Liver (tissue), 3 donors: Measurements from ENCODE around the gene NCR2.

Source experiments
- CTCF ChIP-seq: fragments of 150-350 bp; IDR thresholded peaks from 2 replicates; pipeline ENCODE4 v1.5.1; 2017; ENCODE audit warnings: improper control_type of control experiment, low read depth, low read length; ENCODE audit not compliant: missing input control
- GABPA ChIP-seq, 2 donors: IDR thresholded peaks in 1 of 2; conservative IDR thresholded peaks in 1 of 2; 2 replicates each; pipeline ENCODE4 v1.6.1; 2016; ENCODE audit warnings: antibody characterized with exemption in 2 of 2, mild to moderate bottlenecking in 1 of 2, moderate library complexity in 1 of 2
- HNF4A ChIP-seq, 2 donors: conservative IDR thresholded peaks; 2 replicates each; pipeline ENCODE4 v1.6.1; 2016; ENCODE audit warnings: antibody characterized with exemption in 2 of 2, mild to moderate bottlenecking in 2 of 2
- JUND ChIP-seq, 2 donors: IDR thresholded peaks; 2 replicates each; pipeline ENCODE4 v1.6.1; 2016; ENCODE audit warnings: antibody characterized with exemption in 2 of 2
- RAD21 ChIP-seq, 2 donors: IDR thresholded peaks; 2 replicates each; pipeline ENCODE4 v1.6.1; 2016; ENCODE audit warnings: antibody characterized with exemption in 2 of 2, mild to moderate bottlenecking in 2 of 2
- RXRA ChIP-seq, 2 donors: IDR thresholded peaks; 2 replicates each; pipeline ENCODE4 v1.6.1; 2017 to 2018; ENCODE audit warnings: antibody characterized with exemption in 2 of 2, mild to moderate bottlenecking in 1 of 2
- TAF1 ChIP-seq: conservative IDR thresholded peaks from 2 replicates; pipeline ENCODE4 v1.6.1; 2016; ENCODE audit warnings: antibody characterized with exemption, mild to moderate bottlenecking
- YY1 ChIP-seq: IDR thresholded peaks from 2 replicates; pipeline ENCODE4 v1.6.1; 2016; ENCODE audit warnings: antibody characterized with exemption, mild to moderate bottlenecking
- TF ChIP-seq, protein P1 (sequence below): IDR thresholded peaks from 2 replicates; pipeline ENCODE4 v1.6.1; 2016; ENCODE audit warnings: antibody characterized with exemption
- TF ChIP-seq, protein P2 (sequence below): IDR thresholded peaks from 2 replicates; pipeline ENCODE4 v1.6.1; 2016; ENCODE audit warnings: antibody characterized with exemption, mild to moderate bottlenecking
- donor health status: healthy.
- donor health status: healthy.

- TF ChIP-seq RAD21 (IDR thresholded peaks at IDR 0.05) (no peak), TAF1 (no peak), CTCF (no peak), RXRA (IDR thresholded peaks at IDR 0.05) (no peak), HNF4A (conservative IDR thresholded peaks at IDR 0.05) (no peak), GABPA (IDR thresholded peaks at IDR 0.05 in 1 of 2, conservative IDR thresholded peaks at IDR 0.05 in 1 of 2) (no peak), YY1 (no peak), JUND (IDR thresholded peaks at IDR 0.05) (no peak)
- TF ChIP-seq, protein P1, sequence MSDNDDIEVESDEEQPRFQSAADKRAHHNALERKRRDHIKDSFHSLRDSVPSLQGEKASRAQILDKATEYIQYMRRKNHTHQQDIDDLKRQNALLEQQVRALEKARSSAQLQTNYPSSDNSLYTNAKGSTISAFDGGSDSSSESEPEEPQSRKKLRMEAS: no peak
- TF ChIP-seq, protein P2, sequence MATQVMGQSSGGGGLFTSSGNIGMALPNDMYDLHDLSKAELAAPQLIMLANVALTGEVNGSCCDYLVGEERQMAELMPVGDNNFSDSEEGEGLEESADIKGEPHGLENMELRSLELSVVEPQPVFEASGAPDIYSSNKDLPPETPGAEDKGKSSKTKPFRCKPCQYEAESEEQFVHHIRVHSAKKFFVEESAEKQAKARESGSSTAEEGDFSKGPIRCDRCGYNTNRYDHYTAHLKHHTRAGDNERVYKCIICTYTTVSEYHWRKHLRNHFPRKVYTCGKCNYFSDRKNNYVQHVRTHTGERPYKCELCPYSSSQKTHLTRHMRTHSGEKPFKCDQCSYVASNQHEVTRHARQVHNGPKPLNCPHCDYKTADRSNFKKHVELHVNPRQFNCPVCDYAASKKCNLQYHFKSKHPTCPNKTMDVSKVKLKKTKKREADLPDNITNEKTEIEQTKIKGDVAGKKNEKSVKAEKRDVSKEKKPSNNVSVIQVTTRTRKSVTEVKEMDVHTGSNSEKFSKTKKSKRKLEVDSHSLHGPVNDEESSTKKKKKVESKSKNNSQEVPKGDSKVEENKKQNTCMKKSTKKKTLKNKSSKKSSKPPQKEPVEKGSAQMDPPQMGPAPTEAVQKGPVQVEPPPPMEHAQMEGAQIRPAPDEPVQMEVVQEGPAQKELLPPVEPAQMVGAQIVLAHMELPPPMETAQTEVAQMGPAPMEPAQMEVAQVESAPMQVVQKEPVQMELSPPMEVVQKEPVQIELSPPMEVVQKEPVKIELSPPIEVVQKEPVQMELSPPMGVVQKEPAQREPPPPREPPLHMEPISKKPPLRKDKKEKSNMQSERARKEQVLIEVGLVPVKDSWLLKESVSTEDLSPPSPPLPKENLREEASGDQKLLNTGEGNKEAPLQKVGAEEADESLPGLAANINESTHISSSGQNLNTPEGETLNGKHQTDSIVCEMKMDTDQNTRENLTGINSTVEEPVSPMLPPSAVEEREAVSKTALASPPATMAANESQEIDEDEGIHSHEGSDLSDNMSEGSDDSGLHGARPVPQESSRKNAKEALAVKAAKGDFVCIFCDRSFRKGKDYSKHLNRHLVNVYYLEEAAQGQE: no peak
These were observed 3.8 kb upstream of the NCR2 start for GRCh38 chr6:41331401-41332150.
